ENCODE results near the gene KIF27.

The KIF27 gene

DNA sequence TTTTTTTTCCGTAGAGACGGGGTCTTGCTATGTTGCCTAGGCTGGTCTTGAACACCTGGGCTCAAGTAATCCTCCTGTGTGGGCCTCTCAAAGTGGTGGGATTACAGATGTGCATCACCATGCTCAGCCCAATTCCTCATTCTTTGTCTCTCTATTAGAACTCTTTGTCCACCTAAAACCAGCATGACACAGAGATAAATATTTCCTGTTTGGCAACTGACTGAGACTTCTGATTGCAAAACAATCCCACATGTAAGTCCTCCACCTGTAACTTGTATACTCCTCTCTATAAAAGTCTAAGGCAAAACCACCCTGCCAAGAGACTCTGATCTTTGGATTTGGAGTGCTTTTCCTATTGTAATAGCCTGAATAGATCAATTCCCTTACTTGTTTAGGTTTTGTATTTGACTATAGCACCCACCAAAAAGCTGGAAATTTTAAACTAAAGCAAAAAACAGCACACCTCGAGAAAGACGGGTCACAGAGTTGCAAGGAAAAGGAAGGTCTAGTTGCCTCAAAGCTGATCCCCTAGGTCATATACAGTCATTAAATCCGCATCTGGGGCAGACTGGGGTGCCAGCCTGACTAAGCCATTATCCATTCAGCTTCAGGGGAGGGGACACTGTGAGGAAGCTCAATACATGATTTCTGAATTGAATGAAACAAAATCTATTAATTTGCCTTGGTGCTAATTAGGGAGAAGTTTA, 13.5 kb upstream of the KIF27 start:
- no peaks in the 10 kb centered on the region for H3K9me3 Mint-ChIP-seq
- H3K4me3 Mint-ChIP-seq = no peak overlapping the region
- H3K27ac Mint-ChIP-seq = no peak overlapping the region
- peaks cover 13% of the 10 kb centered on the region for H3K4me1 Mint-ChIP-seq
- TF ChIP-seq CTCF (IDR thresholded peaks at IDR 0.05; ENCODE audit: unreplicated experiment in 3 of 3) = no peak
- H3K36me3 Mint-ChIP-seq (ENCODE audit: low read depth) = no peaks in the 10 kb centered on the region
- no peaks in the 10 kb centered on the region for H3K27me3 Mint-ChIP-seq (ENCODE audit: low read depth)

GRCh38 chr9:83933790-83934189, 12.6 kb upstream of the KIF27 start:
- Mint-ChIP-seq H3K27ac (no peak overlapping the region), H3K9me3 (no peaks in the 10 kb centered on the region), H3K27me3 (ENCODE audit: low read depth) (no peaks in the 10 kb centered on the region), H3K4me3 (no peak overlapping the region), H3K36me3 (ENCODE audit: low read depth) (no peaks in the 10 kb centered on the region), H3K4me1 (peaks cover 13% of the 10 kb centered on the region)
- TF ChIP-seq CTCF (IDR thresholded peaks at IDR 0.05; ENCODE audit: unreplicated experiment in 3 of 3) = no peak

- no peaks in the 10 kb centered on the region for H3K27me3 Mint-ChIP-seq (ENCODE audit: low read depth)
- no peak for TF ChIP-seq CTCF (IDR thresholded peaks at IDR 0.05; ENCODE audit: unreplicated experiment in 3 of 3)
- H3K4me3 Mint-ChIP-seq = no peak overlapping the region
- no peak overlapping the region for H3K27ac Mint-ChIP-seq
- peaks cover 13% of the 10 kb centered on the region for H3K4me1 Mint-ChIP-seq
- H3K9me3 Mint-ChIP-seq = no peaks in the 10 kb centered on the region
- no peaks in the 10 kb centered on the region for H3K36me3 Mint-ChIP-seq (ENCODE audit: low read depth)
Observed at GRCh38 chr9:83932851-83933250, 11.6 kb upstream of the KIF27 start.

DNA sequence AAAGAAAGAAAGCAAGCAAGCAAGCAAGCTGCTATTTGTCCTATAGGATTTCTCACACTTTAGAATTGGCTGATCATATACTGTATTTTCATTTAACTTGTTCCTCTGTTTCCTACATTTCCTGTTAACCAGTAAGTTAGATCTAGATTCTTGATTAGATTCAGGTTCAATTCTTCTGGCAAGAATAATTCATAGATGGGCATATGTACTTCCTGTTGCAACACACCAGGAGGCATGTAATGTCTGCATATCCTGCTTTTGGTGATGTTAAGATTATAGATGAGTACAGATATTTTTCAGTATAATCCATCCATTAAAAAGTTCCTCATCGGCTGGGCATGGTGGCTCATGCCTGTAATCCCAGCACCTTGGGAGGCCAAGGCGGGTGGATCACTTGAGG, 10.8 kb upstream of the KIF27 start:
- H3K9me3 Mint-ChIP-seq = no peaks in the 10 kb centered on the region
- no peak overlapping the region for H3K27ac Mint-ChIP-seq
- TF ChIP-seq CTCF (IDR thresholded peaks at IDR 0.05; ENCODE audit: unreplicated experiment in 3 of 3) = no peak
- peaks cover 13% of the 10 kb centered on the region for H3K4me1 Mint-ChIP-seq
- no peaks in the 10 kb centered on the region for H3K27me3 Mint-ChIP-seq (ENCODE audit: low read depth)
- H3K36me3 Mint-ChIP-seq (ENCODE audit: low read depth) = no peaks in the 10 kb centered on the region
- no peak overlapping the region for H3K4me3 Mint-ChIP-seq

- H3K27me3 Mint-ChIP-seq (ENCODE audit: low read depth) = no peaks in the 10 kb centered on the region
- TF ChIP-seq CTCF (IDR thresholded peaks at IDR 0.05; ENCODE audit: unreplicated experiment in 3 of 3) = no peak
- no peaks in the 10 kb centered on the region for H3K9me3 Mint-ChIP-seq
- no peak overlapping the region for H3K4me3 Mint-ChIP-seq
- H3K36me3 Mint-ChIP-seq (ENCODE audit: low read depth) = no peaks in the 10 kb centered on the region
- H3K27ac Mint-ChIP-seq = no peak overlapping the region
- H3K4me1 Mint-ChIP-seq = peaks cover 13% of the 10 kb centered on the region
Observed at GRCh38 chr9:83930881-83931280, 9.6 kb upstream of the KIF27 start.

DNA sequence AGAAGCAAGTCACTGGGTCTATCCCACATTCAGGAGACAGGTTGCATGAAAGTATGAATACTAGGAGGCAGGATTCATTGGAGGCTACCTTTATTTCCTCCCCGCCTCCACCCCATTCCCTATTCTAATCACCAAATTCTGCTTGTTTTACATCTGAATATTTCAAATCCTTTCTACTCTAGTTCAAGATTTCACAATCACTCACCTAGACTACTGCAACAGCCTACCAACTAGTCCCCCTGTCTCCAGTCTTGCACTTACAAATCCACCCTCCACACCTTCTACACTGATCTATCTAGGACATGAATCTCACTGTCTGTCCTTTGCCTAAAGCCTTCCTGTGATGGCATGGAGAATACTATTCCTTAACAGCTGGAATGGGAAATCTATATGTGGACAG, 6.4 kb upstream of the KIF27 start:
- no peak for TF ChIP-seq CTCF (IDR thresholded peaks at IDR 0.05; ENCODE audit: unreplicated experiment in 3 of 3)
- Mint-ChIP-seq H3K36me3 (ENCODE audit: low read depth) (no peaks in the 10 kb centered on the region), H3K4me1 (no peaks in the 10 kb centered on the region), H3K27ac (no peak overlapping the region), H3K4me3 (no peak overlapping the region), H3K9me3 (no peaks in the 10 kb centered on the region), H3K27me3 (ENCODE audit: low read depth) (no peaks in the 10 kb centered on the region)

Data from nephron (organoid).